ENCODE measurements around the gene MRNIP. TPM values are rescaled to one million over a fixed set of nuclear protein-coding genes. Genes with fewer than 3 reads are reported as not detected.
"Not testable (repeated sequence)": the region's sequence is repeated elsewhere in the genome, so short reads cannot be mapped to it uniquely, and the experiment has no call there.

The MRNIP gene
- polyA plus RNA-seq, 12 donors: 11.6 to 31.1 (median 15.3) TPM; not detected in 1

DNA sequence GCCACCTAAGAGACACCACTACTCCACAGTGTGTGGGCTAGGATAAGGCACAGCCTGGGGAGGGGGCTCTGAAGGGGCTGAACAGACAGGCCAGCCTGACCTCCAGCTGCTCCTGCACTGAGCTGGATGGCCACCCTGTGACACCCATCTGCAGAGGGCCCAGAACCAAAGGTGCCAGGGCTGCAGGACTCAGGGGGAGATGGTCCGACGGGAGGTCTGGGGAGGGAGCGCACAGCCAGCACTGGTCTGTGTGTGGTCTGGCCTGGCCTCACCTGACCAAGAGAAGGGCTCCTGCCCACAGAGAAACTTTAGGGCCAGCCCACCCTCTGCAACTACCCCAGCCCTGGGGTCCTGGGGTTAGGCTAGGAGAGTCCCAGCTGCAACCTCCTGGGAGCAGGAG lies 64.0 kb downstream of the MRNIP start:
- no peak for DNase-seq

DNA sequence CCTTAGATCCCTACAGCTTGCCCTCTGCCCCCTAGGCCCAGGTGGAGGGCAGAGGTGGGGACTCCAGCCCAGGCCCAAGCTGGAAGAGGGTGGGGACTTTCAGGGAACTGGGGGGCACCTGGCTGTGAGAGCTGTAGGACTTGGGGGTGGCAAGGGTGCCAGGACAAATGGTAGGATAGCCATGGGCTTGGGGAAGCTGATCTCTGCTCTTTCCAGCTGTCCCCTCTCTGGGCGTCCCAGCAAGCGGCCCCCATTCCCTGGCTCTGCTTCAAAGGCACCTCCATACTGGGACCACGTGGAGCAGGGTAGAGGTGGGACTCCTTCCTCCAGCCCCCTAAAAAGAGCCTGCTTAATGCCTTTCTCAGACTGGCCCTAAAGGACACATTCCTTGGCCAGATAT lies 64.4 kb downstream of the MRNIP start:
- no peak for DNase-seq

DNA sequence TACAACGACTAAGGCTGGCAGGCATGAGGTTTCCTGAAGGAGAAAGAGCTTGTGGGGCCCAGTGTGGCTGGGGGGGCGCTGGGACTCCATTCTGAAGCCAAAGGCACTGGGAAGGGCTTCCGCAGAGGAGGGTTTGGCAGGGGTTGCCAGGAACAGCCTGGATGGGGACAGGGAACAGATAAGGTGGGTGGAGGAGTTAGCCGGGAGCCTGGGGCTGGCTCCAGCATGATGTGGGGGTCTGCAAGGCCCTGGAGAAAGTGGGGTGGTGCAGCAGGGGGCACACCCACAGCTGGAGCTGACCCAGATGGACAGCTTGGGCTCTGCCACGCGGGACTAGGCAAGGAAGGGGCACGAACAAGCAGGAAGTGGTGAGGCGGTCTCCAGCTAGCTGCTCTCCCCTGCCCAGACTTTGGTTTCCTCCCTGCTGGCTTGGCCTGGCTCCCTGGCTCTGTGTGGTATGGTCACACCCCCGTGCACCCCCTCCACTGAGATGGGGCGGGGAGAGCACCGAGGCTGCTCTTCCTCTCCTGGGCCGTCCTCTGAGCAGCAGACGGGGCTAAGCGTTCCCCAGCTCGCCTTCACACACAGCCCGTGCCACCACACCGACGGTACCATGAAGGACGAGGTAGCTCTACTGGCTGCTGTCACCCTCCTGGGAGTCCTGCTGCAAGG lies 65.0 kb downstream of the MRNIP start, which contains the start of gene LTC4S:
Gene LTC4S (plus strand): TSS at position 519 of the 672 bp plus-strand sequence. CDS start 95 bp downstream, at position 614.
- no peak for DNase-seq

GRCh38 chr5:179792612-179793467 lies 65.8 kb downstream of the MRNIP start:
- DNase-seq: no peak

GRCh38 chr5:179791881-179792611 lies 66.6 kb downstream of the MRNIP start:
- no peak for DNase-seq

DNA sequence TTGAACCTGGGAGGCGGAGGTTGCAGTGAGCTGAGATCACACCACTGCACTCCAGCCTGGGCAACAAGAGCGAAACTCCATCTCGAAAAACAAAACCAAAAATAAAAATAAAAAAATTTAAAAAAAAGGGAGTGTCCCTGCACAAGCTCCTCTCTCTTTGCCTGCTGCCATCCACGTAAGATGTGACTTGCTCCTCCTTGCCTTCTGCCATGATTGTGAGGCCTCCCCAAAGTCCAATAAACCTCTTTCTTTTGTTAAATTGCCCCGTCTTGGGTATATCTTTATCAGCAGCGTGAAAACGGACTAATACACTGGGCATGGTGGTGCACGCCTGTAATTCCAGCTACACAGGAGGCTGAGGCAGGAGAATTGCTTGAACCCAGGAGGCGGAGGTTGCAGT lies 69.3 kb downstream of the MRNIP start:
- not testable (repeated sequence) for DNase-seq

DNA sequence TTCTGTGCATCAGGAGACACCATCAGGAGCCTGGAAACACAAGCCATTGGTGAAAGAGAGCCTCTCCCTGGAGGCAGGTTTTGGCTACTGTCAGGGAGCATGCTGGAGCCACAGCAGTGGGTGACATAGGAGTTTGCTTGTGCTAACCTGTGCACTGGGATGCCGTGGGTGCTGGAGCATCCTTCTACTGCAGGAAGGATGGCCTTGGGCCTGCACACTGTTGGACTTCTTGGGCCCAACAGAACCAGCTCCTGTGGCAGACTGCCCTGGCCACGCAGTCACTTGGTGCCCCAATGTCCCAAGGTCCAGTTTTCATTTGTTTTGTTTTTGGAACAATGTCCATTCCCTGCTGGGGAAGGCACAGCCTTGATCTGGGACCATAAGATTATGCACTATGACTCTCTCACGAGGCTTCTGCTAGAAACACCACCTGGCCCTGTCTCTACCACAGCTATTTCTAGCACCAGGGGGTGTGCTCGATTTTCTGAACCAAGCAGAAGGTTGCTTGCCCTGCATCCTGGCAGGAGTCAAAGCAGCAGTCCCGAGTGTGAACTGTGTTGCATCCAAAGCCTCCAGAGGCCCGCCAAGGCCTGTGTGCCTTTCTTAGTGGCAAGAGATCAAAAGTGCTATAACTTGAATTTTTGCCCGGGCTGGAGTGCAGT lies 70.3 kb downstream of the MRNIP start:
- DNase-seq: no peak

Other genes with a start within 250 kb of the MRNIP start
- gene HNRNPH1, start 235.1 kb downstream of the MRNIP start, polyA plus RNA-seq (ENCODE audit: insufficient read length in 12 of 12): over 10,000 TPM in 1 of 12 donors, 1,000 to 10,000 TPM in 2, 100 to 1,000 TPM in 9; 408 to 10,550 (median 674) TPM
- gene CBY3, start 177.8 kb downstream of the MRNIP start, polyA plus RNA-seq (ENCODE audit: insufficient read length in 12 of 12): under 1 TPM in 6 of 12 donors, not detected in 6; 0.22 to 0.84 (median 0.58) TPM
- 100 to 1,000 TPM in 11 of 12 donors, not detected in 1; 208 to 312 (median 283) TPM for gene CANX, start 159.8 kb downstream of the MRNIP start, polyA plus RNA-seq (ENCODE audit: insufficient read length in 12 of 12)
- 10 to 100 TPM in 11 of 12 donors, not detected in 1; 22.9 to 76.4 (median 26.9) TPM for gene MAML1, start 126.0 kb downstream of the MRNIP start, polyA plus RNA-seq (ENCODE audit: insufficient read length in 12 of 12)
- 1 to 10 TPM in 9 of 12 donors, under 1 TPM in 1, not detected in 2; 0.99 to 3.3 (median 1.7) TPM for gene LTC4S, start 64.8 kb downstream of the MRNIP start, polyA plus RNA-seq (ENCODE audit: insufficient read length in 12 of 12)
- gene MGAT4B, start 52.0 kb downstream of the MRNIP start, polyA plus RNA-seq (ENCODE audit: insufficient read length in 12 of 12): 10 to 100 TPM in 11 of 12 donors, not detected in 1; 61.1 to 79.4 (median 67.0) TPM
- gene SQSTM1, start 37.9 kb downstream of the MRNIP start, polyA plus RNA-seq (ENCODE audit: insufficient read length in 12 of 12): 10 to 100 TPM in 11 of 12 donors, not detected in 1; 48.6 to 74.6 (median 57.9) TPM
- 100 to 1,000 TPM in 1 of 12 donors, 10 to 100 TPM in 10, not detected in 1; 43.7 to 118 (median 48.7) TPM for gene TBC1D9B, start 49.1 kb upstream of the MRNIP start, polyA plus RNA-seq (ENCODE audit: insufficient read length in 12 of 12)
- 10 to 100 TPM in 11 of 12 donors, not detected in 1; 26.0 to 63.6 (median 44.7) TPM for gene RNF130, start 212.9 kb upstream of the MRNIP start, polyA plus RNA-seq (ENCODE audit: insufficient read length in 12 of 12)

Measured in muscle of arm (tissue), 12 donors.